Keratinocyte (primary cell): ENCODE data around the gene MEP1A. TPM values are rescaled to one million over a fixed set of nuclear protein-coding genes. Genes with fewer than 3 reads are reported as not detected.

Experiments used
- DNase-seq: peaks from one replicate; pipeline ENCODE4 v3.0.0-alpha.2; 2011; ENCODE audit warnings: low read depth, missing footprints, low spot score
- FAIRE-seq: peaks from 2 replicates; lab custom pipeline; 2011; peaks lifted over from hg19 to GRCh38; lab: Jason Lieb, UNC
- H2AFZ ChIP-seq: 2 replicates; pipeline ENCODE4 v1.6.0; 2012; ENCODE audit warnings: low read length, control low read depth, inconsistent platforms; ENCODE audit not compliant: control insufficient read depth
- H3K27ac ChIP-seq: 2 replicates; pipeline ENCODE4 v1.5.1; 2011; ENCODE audit warnings: low read length; ENCODE audit not compliant: control insufficient read depth, insufficient read depth
- H3K27me3 ChIP-seq: 3 replicates; pipeline ENCODE4 v1.6.0; 2011; ENCODE audit warnings: low read length; ENCODE audit not compliant: control insufficient read depth, insufficient read depth; ENCODE audit errors: extremely low read depth
- H3K36me3 ChIP-seq, 2 experiments: 2 replicates in 1 of 2; 3 replicates in 1 of 2; pipeline ENCODE4 v1.5.1; 2011; ENCODE audit warnings: low read length in 2 of 2, mild to moderate bottlenecking in 1 of 2; ENCODE audit not compliant: control insufficient read depth in 2 of 2, insufficient read depth in 2 of 2; ENCODE audit errors: extremely low read depth in 1 of 2
- H3K4me1 ChIP-seq: 3 replicates; pipeline ENCODE4 v1.5.1; 2011; ENCODE audit warnings: low read length; ENCODE audit not compliant: control insufficient read depth, insufficient read depth; ENCODE audit errors: extremely low read depth
- H3K4me2 ChIP-seq: 3 replicates; pipeline ENCODE4 v1.6.0; 2011; ENCODE audit warnings: low read depth, low read length; ENCODE audit not compliant: control insufficient read depth, insufficient read depth; ENCODE audit errors: extremely low read depth
- H3K4me3 ChIP-seq, 3 experiments: fragments of 200-600 bp in 1 of 3; sonication (generic) in 1 of 3; 2 replicates in 2 of 3; 3 replicates in 1 of 3; pipeline ENCODE4 v1.5.1; 2011 to 2016; ENCODE audit warnings: low read length in 3 of 3, mild to moderate bottlenecking in 3 of 3, control low read depth in 2 of 3, inconsistent platforms in 1 of 3, low read depth in 1 of 3, mixed read lengths in 1 of 3, mixed run types in 1 of 3, moderate library complexity in 1 of 3; ENCODE audit not compliant: control insufficient read depth in 2 of 3, insufficient read depth in 2 of 3; ENCODE audit errors: extremely low read depth in 1 of 3
- H3K79me2 ChIP-seq: 2 replicates; pipeline ENCODE4 v1.6.0; 2012; ENCODE audit warnings: low read length; ENCODE audit not compliant: control insufficient read depth, insufficient read depth
- H3K9ac ChIP-seq: 3 replicates; pipeline ENCODE4 v1.6.0; 2011; ENCODE audit warnings: low read length; ENCODE audit not compliant: control insufficient read depth, insufficient read depth; ENCODE audit errors: extremely low read depth
- H3K9me1 ChIP-seq: 3 replicates; pipeline ENCODE4 v1.6.0; 2011; ENCODE audit warnings: low read length; ENCODE audit not compliant: control insufficient read depth, insufficient read depth; ENCODE audit errors: extremely low read depth
- H3K9me3 ChIP-seq: 2 replicates; pipeline ENCODE4 v1.5.1; 2012; ENCODE audit warnings: low read depth, low read length; ENCODE audit not compliant: control insufficient read depth
- H4K20me1 ChIP-seq: 3 replicates; pipeline ENCODE4 v1.6.0; 2011; ENCODE audit warnings: low read length; ENCODE audit not compliant: control insufficient read depth, insufficient read depth; ENCODE audit errors: extremely low read depth
- EZH2 ChIP-seq: IDR thresholded peaks from one replicate; pipeline ENCODE4 v1.6.1; 2012; ENCODE audit warnings: inconsistent platforms, mild to moderate bottlenecking, low read length, moderate library complexity
- dilution Hi-C: fragments of 300-500 bp; cut with MboI; formaldehyde crosslinking; loops from one replicate; pipeline ENCODE4 v1.7.0; 2020; ENCODE audit warnings: low sequenced_read_pairs; ENCODE audit not compliant: extremely low pct_ligation_motif_present
- polyA plus RNA-seq, 5 experiments: library from polyadenylated mRNA; depleted of rRNA in 3 of 5; stranded (reverse) in 3 of 5; stranded (forward) in 1 of 5; unstranded in 1 of 5; fragments of >200 nt; gene quantifications; 1 replicate in 1 of 5; 2 replicates in 3 of 5; 3 replicates in 1 of 5; pipeline versions ENCODE4 v1.2.1 to v1.2.3, GENCODE V29; 2011 to 2012; ENCODE audit warnings: missing spikeins in 2 of 5, low read depth in 1 of 5, low replicate concordance in 1 of 5
- TF ChIP-seq, protein P1 (sequence below), 3 experiments: IDR thresholded peaks in 1 of 3; conservative IDR thresholded peaks in 1 of 3; optimal IDR thresholded peaks in 1 of 3; 2 replicates in 2 of 3; 3 replicates in 1 of 3; pipeline versions ENCODE3 to v1.5.1; 2011; ENCODE audit warnings: low read length in 3 of 3, mild to moderate bottlenecking in 3 of 3, moderate library complexity in 2 of 3, control low read depth in 1 of 3, inconsistent platforms in 1 of 3; ENCODE audit not compliant: insufficient read depth in 2 of 3; ENCODE audit errors: extremely low read depth in 1 of 3

The MEP1A gene
- polyA plus RNA-seq, 1 donor (not counting 4 experiments of a cell fraction or from before 2014, with no cell fraction given): 0.07 TPM

GRCh38 chr6:46819561-46819960 is 26.4 kb downstream of the MEP1A start:
- peaks cover 46% of the 10 kb centered on the region for H3K4me1 ChIP-seq
- H3K27ac ChIP-seq: no peak overlapping the region
- no peaks in the 10 kb centered on the region for H4K20me1 ChIP-seq
- no peak for DNase-seq
- dilution Hi-C loops: no loop called here
- no peak overlapping the region for H3K4me3 ChIP-seq
- no peaks in the 10 kb centered on the region for H3K9me3 ChIP-seq
- no peaks in the 10 kb centered on the region for H3K36me3 ChIP-seq
- TF ChIP-seq, protein P1, sequence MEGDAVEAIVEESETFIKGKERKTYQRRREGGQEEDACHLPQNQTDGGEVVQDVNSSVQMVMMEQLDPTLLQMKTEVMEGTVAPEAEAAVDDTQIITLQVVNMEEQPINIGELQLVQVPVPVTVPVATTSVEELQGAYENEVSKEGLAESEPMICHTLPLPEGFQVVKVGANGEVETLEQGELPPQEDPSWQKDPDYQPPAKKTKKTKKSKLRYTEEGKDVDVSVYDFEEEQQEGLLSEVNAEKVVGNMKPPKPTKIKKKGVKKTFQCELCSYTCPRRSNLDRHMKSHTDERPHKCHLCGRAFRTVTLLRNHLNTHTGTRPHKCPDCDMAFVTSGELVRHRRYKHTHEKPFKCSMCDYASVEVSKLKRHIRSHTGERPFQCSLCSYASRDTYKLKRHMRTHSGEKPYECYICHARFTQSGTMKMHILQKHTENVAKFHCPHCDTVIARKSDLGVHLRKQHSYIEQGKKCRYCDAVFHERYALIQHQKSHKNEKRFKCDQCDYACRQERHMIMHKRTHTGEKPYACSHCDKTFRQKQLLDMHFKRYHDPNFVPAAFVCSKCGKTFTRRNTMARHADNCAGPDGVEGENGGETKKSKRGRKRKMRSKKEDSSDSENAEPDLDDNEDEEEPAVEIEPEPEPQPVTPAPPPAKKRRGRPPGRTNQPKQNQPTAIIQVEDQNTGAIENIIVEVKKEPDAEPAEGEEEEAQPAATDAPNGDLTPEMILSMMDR (optimal IDR thresholded peaks at IDR 0.05 in 1 of 3, IDR thresholded peaks at IDR 0.05 in 1 of 3, conservative IDR thresholded peaks at IDR 0.05 in 1 of 3; ENCODE audit: extremely low read depth in 1 of 3, insufficient read depth in 2 of 3, low read length in 3 of 3): no peak
- no peak for TF ChIP-seq EZH2
- H3K79me2 ChIP-seq: no peaks in the 10 kb centered on the region
- no peaks in the 10 kb centered on the region for H3K9me1 ChIP-seq
- FAIRE-seq: peak; percentile 60
- H3K4me2 ChIP-seq: no peak overlapping the region
- no peak overlapping the region for H3K9ac ChIP-seq
- H3K27me3 ChIP-seq: no peaks in the 10 kb centered on the region
- no peak overlapping the region for H2AFZ ChIP-seq

- Histone ChIP-seq H3K9ac (no peak overlapping the region), H3K4me3 (no peak overlapping the region), H3K27me3 (no peaks in the 10 kb centered on the region), H3K9me3 (no peaks in the 10 kb centered on the region), H3K9me1 (no peaks in the 10 kb centered on the region), H3K4me1 (peaks cover 30% of the 10 kb centered on the region), H3K27ac (no peak overlapping the region), H4K20me1 (no peaks in the 10 kb centered on the region), H3K79me2 (no peaks in the 10 kb centered on the region), H2AFZ (no peak overlapping the region), H3K36me3 (no peaks in the 10 kb centered on the region), H3K4me2 (peak overlapping the region; percentile 51)
- peak; percentile 95 for FAIRE-seq
- dilution Hi-C loops: no loop called here
- TF ChIP-seq, protein P1 (optimal IDR thresholded peaks at IDR 0.05 in 1 of 3, IDR thresholded peaks at IDR 0.05 in 1 of 3, conservative IDR thresholded peaks at IDR 0.05 in 1 of 3; ENCODE audit: extremely low read depth in 1 of 3, insufficient read depth in 2 of 3, low read length in 3 of 3): no peak
- no peak for TF ChIP-seq EZH2
- no peak for DNase-seq
These were observed 28.3 kb downstream of the MEP1A start for GRCh38 chr6:46821458-46821881.
